Tibial artery (tissue), 4 donors: ENCODE measurements around the gene HSPB3.

Experiments
- DNase-seq, 2 donors: peaks; one replicate each; pipeline ENCODE4 v3.0.0-alpha.2; 2019
- H3K27ac ChIP-seq, 2 donors: fragments of 200-600 bp; sonication (generic) in 1 of 2; 1 replicate in 1 of 2; 2 replicates in 1 of 2; pipeline ENCODE4 v1.5.1; 2018 to 2019; ENCODE audit warnings: mild to moderate bottlenecking in 1 of 2
- H3K27me3 ChIP-seq, 2 donors: fragments of 200-600 bp; sonication (generic) in 1 of 2; one replicate each; pipeline versions ENCODE4 v1.5.1 to v1.6.0; 2016 to 2019
- H3K36me3 ChIP-seq, 3 donors: fragments of 200-600 bp; sonication (generic) in 2 of 3; one replicate each; pipeline ENCODE4 v1.5.1; 2016 to 2019; ENCODE audit warnings: mild to moderate bottlenecking in 2 of 3
- H3K4me1 ChIP-seq, 4 donors: fragments of 200-600 bp; sonication (generic) in 2 of 4; 1 replicate in 3 of 4; 2 replicates in 1 of 4; pipeline ENCODE4 v1.5.1; 2016 to 2019
- H3K4me3 ChIP-seq, 2 donors: fragments of 200-600 bp; sonication (generic) in 1 of 2; 1 replicate in 1 of 2; 2 replicates in 1 of 2; pipeline ENCODE4 v1.5.1; 2018 to 2019; ENCODE audit warnings: mild to moderate bottlenecking in 2 of 2
- H3K9me3 ChIP-seq, 3 donors: fragments of 200-600 bp; sonication (generic) in 1 of 3; one replicate each; pipeline ENCODE4 v1.5.1; 2016 to 2019
- CTCF ChIP-seq, 2 experiments: fragments of 200-600 bp in 1 of 2; fragments of 450-650 bp in 1 of 2; IDR thresholded peaks; one replicate each; pipeline ENCODE4 v1.5.1; 2017 to 2019; ENCODE audit warnings: antibody characterized with exemption in 2 of 2, mild to moderate bottlenecking in 1 of 2, moderate library complexity in 1 of 2
- intact Hi-C: fragments of 100-400 bp; cut with DNase I; formaldehyde crosslinking; loops from one replicate; pipeline ENCODE4 v1.15.0; 2023; ENCODE audit warnings: low total_unique reads

HSPB3 gene

GRCh38 chr5:54455413-54456157, at the start of gene HSPB3:
Gene HSPB3 (plus strand): TSS chr5:54455699. CDS start chr5:54455790, 91 bp downstream.
- Histone ChIP-seq H3K9me3 (no peaks in the 10 kb centered on the region), H3K27me3 (no peaks in the 10 kb centered on the region), H3K4me3 (no peak within 1 kb of the TSS), H3K36me3 (no peaks in the 10 kb centered on the region), H3K27ac (peak within 1 kb of the TSS; percentile 52 to 62), H3K4me1 (peaks cover 0 to 43% (median 14%) of the 10 kb centered on the region in 4 donors)
- TF ChIP-seq CTCF (IDR thresholded peaks at IDR 0.05), result no peak
- intact Hi-C loops, result no loop called here
- no peak for DNase-seq

- Histone ChIP-seq H3K4me1 (no peaks in the 10 kb centered on the region), H3K4me3 (no peak overlapping the region), H3K27me3 (no peaks in the 10 kb centered on the region), H3K36me3 (no peaks in the 10 kb centered on the region), H3K27ac (no peak overlapping the region), H3K9me3 (no peaks in the 10 kb centered on the region)
- intact Hi-C loops, result loop anchor here (10.0 kb wide), 2 partner anchors 96 to 166 kb away; partner anchors contain the start of gene ARL15
- no peak for DNase-seq
- no peak for TF ChIP-seq CTCF (IDR thresholded peaks at IDR 0.05)
Measured at GRCh38 chr5:54411176-54411575, 44.3 kb upstream of the HSPB3 start.

GRCh38 chr5:54412913-54413312, 42.6 kb upstream of the HSPB3 start:
- Histone ChIP-seq H3K9me3 (no peaks in the 10 kb centered on the region), H3K27ac (no peak overlapping the region), H3K4me1 (no peaks in the 10 kb centered on the region), H3K36me3 (no peaks in the 10 kb centered on the region), H3K4me3 (no peak overlapping the region), H3K27me3 (no peaks in the 10 kb centered on the region)
- intact Hi-C loops, result loop anchor here (10.0 kb wide), 2 partner anchors 98 to 168 kb away; partner anchors contain the start of gene ARL15
- no peak for DNase-seq
- TF ChIP-seq CTCF (IDR thresholded peaks at IDR 0.05), result no peak

- Histone ChIP-seq H3K4me1 (no peaks in the 10 kb centered on the region), H3K36me3 (no peaks in the 10 kb centered on the region), H3K9me3 (no peaks in the 10 kb centered on the region), H3K27me3 (no peaks in the 10 kb centered on the region), H3K27ac (no peak overlapping the region), H3K4me3 (no peak overlapping the region)
- intact Hi-C loops, result loop anchor here (10.0 kb wide), 2 partner anchors 100 to 170 kb away; partner anchors contain the start of gene ARL15
- DNase-seq, result no peak
- TF ChIP-seq CTCF (IDR thresholded peaks at IDR 0.05), result no peak
Measured at GRCh38 chr5:54415147-54415546, 40.4 kb upstream of the HSPB3 start.

- Histone ChIP-seq H3K4me1 (no peaks in the 10 kb centered on the region), H3K4me3 (no peak overlapping the region), H3K36me3 (no peaks in the 10 kb centered on the region), H3K27ac (no peak overlapping the region), H3K27me3 (no peaks in the 10 kb centered on the region), H3K9me3 (no peaks in the 10 kb centered on the region)
- no peak for TF ChIP-seq CTCF (IDR thresholded peaks at IDR 0.05)
- intact Hi-C loops, result loop anchor here (10.0 kb wide), 2 partner anchors 101 to 171 kb away; partner anchors contain the start of gene ARL15
- DNase-seq, result no peak
Measured at GRCh38 chr5:54415896-54416601, 39.5 kb upstream of the HSPB3 start.
